ENCODE measurements around the gene HSPA12A. TPM values are rescaled to one million over a fixed set of nuclear protein-coding genes. Genes with fewer than 3 reads are reported as not detected.

The HSPA12A gene
- total RNA-seq, 6 donors from 2014 or later, result 4.2 to 11.6 (median 6.1) TPM

GRCh38 chr10:116710076-116710475 is 32.3 kb downstream of the HSPA12A start:
- H3K36me3 ChIP-seq, result no peaks in the 10 kb centered on the region
- no peaks in the 10 kb centered on the region for H3K9me3 ChIP-seq
- no peaks in the 10 kb centered on the region for H3K27me3 ChIP-seq
- 86 to 90% methylated on average over 3 to 4 of the region's 4 CpGs for WGBS, 2 donors
- TF ChIP-seq, protein P1, sequence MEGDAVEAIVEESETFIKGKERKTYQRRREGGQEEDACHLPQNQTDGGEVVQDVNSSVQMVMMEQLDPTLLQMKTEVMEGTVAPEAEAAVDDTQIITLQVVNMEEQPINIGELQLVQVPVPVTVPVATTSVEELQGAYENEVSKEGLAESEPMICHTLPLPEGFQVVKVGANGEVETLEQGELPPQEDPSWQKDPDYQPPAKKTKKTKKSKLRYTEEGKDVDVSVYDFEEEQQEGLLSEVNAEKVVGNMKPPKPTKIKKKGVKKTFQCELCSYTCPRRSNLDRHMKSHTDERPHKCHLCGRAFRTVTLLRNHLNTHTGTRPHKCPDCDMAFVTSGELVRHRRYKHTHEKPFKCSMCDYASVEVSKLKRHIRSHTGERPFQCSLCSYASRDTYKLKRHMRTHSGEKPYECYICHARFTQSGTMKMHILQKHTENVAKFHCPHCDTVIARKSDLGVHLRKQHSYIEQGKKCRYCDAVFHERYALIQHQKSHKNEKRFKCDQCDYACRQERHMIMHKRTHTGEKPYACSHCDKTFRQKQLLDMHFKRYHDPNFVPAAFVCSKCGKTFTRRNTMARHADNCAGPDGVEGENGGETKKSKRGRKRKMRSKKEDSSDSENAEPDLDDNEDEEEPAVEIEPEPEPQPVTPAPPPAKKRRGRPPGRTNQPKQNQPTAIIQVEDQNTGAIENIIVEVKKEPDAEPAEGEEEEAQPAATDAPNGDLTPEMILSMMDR (IDR thresholded peaks at IDR 0.05), result no peak
- TF ChIP-seq POLR2AphosphoS5 (IDR thresholded peaks at IDR 0.05), result no peak
- TF ChIP-seq EP300 (IDR thresholded peaks at IDR 0.05), result no peak
- no peak for TF ChIP-seq POLR2A (IDR thresholded peaks at IDR 0.05)
- no peaks in the 10 kb centered on the region for H3K4me1 ChIP-seq
- no peak overlapping the region for H3K4me3 ChIP-seq
- ATAC-seq (ENCODE audit: low FRiP score in 2 of 2), result no peak
- no peak overlapping the region for H3K27ac ChIP-seq
- DNase-seq, result no peak

DNA sequence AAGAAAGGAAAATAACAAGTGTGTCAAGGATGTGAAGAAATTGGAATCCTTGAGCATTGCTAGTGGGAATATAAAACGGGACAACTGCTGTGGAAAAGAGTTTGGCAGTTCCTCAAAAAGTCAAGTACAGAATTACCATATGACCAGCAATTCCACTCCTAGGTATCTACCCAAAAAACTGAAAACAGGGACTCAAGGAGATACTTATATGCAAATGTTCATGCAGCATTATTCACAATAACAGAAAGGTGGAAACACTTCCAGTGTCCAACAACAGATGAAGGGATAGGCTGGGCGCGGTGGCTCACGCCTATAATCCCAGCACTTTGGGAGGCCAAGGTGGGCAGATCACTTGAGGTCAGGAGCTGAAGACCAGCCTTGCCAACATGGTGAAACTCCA is 33.5 kb downstream of the HSPA12A start:
- no peak for ATAC-seq (ENCODE audit: low FRiP score in 2 of 2)
- H3K4me3 ChIP-seq, result no peak overlapping the region
- no peak for DNase-seq
- WGBS, 2 donors, result 80 to 87% methylated on average over 4 of the region's 4 CpGs
- no peak for TF ChIP-seq EP300 (IDR thresholded peaks at IDR 0.05)
- TF ChIP-seq POLR2A (IDR thresholded peaks at IDR 0.05), result no peak
- no peak for TF ChIP-seq POLR2AphosphoS5 (IDR thresholded peaks at IDR 0.05)
- TF ChIP-seq, protein P1 (IDR thresholded peaks at IDR 0.05), result no peak
- no peaks in the 10 kb centered on the region for H3K9me3 ChIP-seq
- H3K27ac ChIP-seq, result no peak overlapping the region
- no peaks in the 10 kb centered on the region for H3K4me1 ChIP-seq
- H3K36me3 ChIP-seq, result no peaks in the 10 kb centered on the region
- H3K27me3 ChIP-seq, result no peaks in the 10 kb centered on the region

GRCh38 chr10:116708391-116708821 is 34.0 kb downstream of the HSPA12A start:
- H3K27me3 ChIP-seq, result no peaks in the 10 kb centered on the region
- DNase-seq (no peak), ATAC-seq (ENCODE audit: low FRiP score in 2 of 2) (peak in 1 of 2 donors; percentile 79)
- no peaks in the 10 kb centered on the region for H3K4me1 ChIP-seq
- no peak overlapping the region for H3K4me3 ChIP-seq
- no peaks in the 10 kb centered on the region for H3K36me3 ChIP-seq
- WGBS, 2 donors, result 70 to 73% methylated on average over 2 of the region's 2 CpGs
- H3K27ac ChIP-seq, result no peak overlapping the region
- TF ChIP-seq EP300 (IDR thresholded peaks at IDR 0.05) (no peak), POLR2AphosphoS5 (IDR thresholded peaks at IDR 0.05) (no peak), POLR2A (IDR thresholded peaks at IDR 0.05) (no peak)
- TF ChIP-seq, protein P1 (IDR thresholded peaks at IDR 0.05), result no peak
- no peaks in the 10 kb centered on the region for H3K9me3 ChIP-seq

GRCh38 chr10:116707981-116708380 is 34.4 kb downstream of the HSPA12A start:
- H3K27me3 ChIP-seq, result no peaks in the 10 kb centered on the region
- DNase-seq (peak in 1 of 2 donors; percentile 49), ATAC-seq (ENCODE audit: low FRiP score in 2 of 2) (peak in 1 of 2 donors; percentile 29)
- H3K27ac ChIP-seq, result no peak overlapping the region
- WGBS, 2 donors, result 68 to 69% methylated on average over 14 of the region's 14 CpGs
- no peaks in the 10 kb centered on the region for H3K36me3 ChIP-seq
- no peak for TF ChIP-seq POLR2AphosphoS5 (IDR thresholded peaks at IDR 0.05)
- TF ChIP-seq POLR2A (IDR thresholded peaks at IDR 0.05), result no peak
- no peak for TF ChIP-seq EP300 (IDR thresholded peaks at IDR 0.05)
- TF ChIP-seq, protein P1 (IDR thresholded peaks at IDR 0.05), result no peak
- H3K4me3 ChIP-seq, result no peak overlapping the region
- H3K9me3 ChIP-seq, result no peaks in the 10 kb centered on the region
- no peaks in the 10 kb centered on the region for H3K4me1 ChIP-seq

- H3K27me3 ChIP-seq, result no peaks in the 10 kb centered on the region
- H3K27ac ChIP-seq, result no peak overlapping the region
- ATAC-seq (ENCODE audit: low FRiP score in 2 of 2) (peak in 1 of 2 donors; percentile 6), DNase-seq (no peak)
- WGBS, 2 donors, result 75 to 85% methylated on average over 9 of the region's 9 CpGs
- no peaks in the 10 kb centered on the region for H3K9me3 ChIP-seq
- H3K4me1 ChIP-seq, result no peaks in the 10 kb centered on the region
- no peaks in the 10 kb centered on the region for H3K36me3 ChIP-seq
- no peak overlapping the region for H3K4me3 ChIP-seq
- TF ChIP-seq, protein P1 (IDR thresholded peaks at IDR 0.05), result no peak
- no peak for TF ChIP-seq POLR2AphosphoS5 (IDR thresholded peaks at IDR 0.05)
Observed at GRCh38 chr10:116706281-116706680, 36.1 kb downstream of the HSPA12A start.

Data from upper lobe of left lung (tissue), 6 donors.